ENCODE data around the gene ARF6.

- TF ChIP-seq SMC3 (IDR thresholded peaks at IDR 0.05), result no peak
- no peak for TF ChIP-seq RFX5 (IDR thresholded peaks at IDR 0.05)
- no peak for TF ChIP-seq CTCF (IDR thresholded peaks at IDR 0.05)
- no peak for TF ChIP-seq BHLHE40 (IDR thresholded peaks at IDR 0.05; ENCODE audit: low read depth, low read length)
- TF ChIP-seq POLR2A (IDR thresholded peaks at IDR 0.05; ENCODE audit: low read length), result no peak
- no peak for TF ChIP-seq REST (IDR thresholded peaks at IDR 0.05)
- no peak for TF ChIP-seq MYC (IDR thresholded peaks at IDR 0.05; ENCODE audit: borderline replicate concordance, low read length)
- no peak for TF ChIP-seq HOXB5 (CRISPR knock-in tag; IDR thresholded peaks at IDR 0.05)
- no peak for TF ChIP-seq EP300 (IDR thresholded peaks at IDR 0.05)
- no peak for TF ChIP-seq HDAC2 (IDR thresholded peaks at IDR 0.05)
These were observed 35.1 kb downstream of the ARF6 start for GRCh38 chr14:49928015-49928414.

Measured in A549 (cell line).